ENCODE measurements around the gene RALY. TPM values are rescaled to one million over a fixed set of nuclear protein-coding genes. Genes with fewer than 3 reads are reported as not detected.

RALY gene
- total RNA-seq, 1 donor from 2014 or later: 132 TPM

DNA sequence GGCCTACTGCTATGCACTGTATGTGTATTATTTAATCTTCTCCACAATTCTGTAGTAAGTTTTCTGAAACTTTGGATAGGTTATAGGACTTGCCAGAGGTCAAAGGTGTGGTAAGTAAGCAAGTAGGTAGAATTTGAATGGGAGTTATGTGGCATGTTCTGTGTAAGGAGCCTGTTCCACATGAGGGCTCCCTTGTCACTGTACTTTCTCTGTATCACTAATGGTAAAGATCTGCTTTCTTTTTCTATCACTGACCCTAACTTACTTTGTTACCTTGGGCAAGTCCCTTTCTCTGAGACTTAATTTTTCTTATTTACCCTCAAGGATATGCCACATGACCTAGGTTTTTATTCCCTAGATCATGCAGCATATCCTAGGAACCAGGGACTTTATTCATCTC, 68.0 kb downstream of the RALY start:
- no peak overlapping the region for H3K4me3 Mint-ChIP-seq (ENCODE audit: unreplicated experiment)
- H3K36me3 Mint-ChIP-seq (ENCODE audit: unreplicated experiment): no peaks in the 10 kb centered on the region
- DNase-seq (ENCODE audit: extremely low spot score, unreplicated experiment): no peak
- TF ChIP-seq, protein P1, sequence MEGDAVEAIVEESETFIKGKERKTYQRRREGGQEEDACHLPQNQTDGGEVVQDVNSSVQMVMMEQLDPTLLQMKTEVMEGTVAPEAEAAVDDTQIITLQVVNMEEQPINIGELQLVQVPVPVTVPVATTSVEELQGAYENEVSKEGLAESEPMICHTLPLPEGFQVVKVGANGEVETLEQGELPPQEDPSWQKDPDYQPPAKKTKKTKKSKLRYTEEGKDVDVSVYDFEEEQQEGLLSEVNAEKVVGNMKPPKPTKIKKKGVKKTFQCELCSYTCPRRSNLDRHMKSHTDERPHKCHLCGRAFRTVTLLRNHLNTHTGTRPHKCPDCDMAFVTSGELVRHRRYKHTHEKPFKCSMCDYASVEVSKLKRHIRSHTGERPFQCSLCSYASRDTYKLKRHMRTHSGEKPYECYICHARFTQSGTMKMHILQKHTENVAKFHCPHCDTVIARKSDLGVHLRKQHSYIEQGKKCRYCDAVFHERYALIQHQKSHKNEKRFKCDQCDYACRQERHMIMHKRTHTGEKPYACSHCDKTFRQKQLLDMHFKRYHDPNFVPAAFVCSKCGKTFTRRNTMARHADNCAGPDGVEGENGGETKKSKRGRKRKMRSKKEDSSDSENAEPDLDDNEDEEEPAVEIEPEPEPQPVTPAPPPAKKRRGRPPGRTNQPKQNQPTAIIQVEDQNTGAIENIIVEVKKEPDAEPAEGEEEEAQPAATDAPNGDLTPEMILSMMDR (IDR thresholded peaks at IDR 0.05): no peak
- no peaks in the 10 kb centered on the region for H3K27me3 Mint-ChIP-seq (ENCODE audit: unreplicated experiment)
- no peaks in the 10 kb centered on the region for H3K9me3 Mint-ChIP-seq (ENCODE audit: unreplicated experiment)
- H3K4me1 Mint-ChIP-seq (ENCODE audit: unreplicated experiment): peaks cover 33% of the 10 kb centered on the region
- no peak overlapping the region for H3K27ac Mint-ChIP-seq (ENCODE audit: unreplicated experiment)

DNA sequence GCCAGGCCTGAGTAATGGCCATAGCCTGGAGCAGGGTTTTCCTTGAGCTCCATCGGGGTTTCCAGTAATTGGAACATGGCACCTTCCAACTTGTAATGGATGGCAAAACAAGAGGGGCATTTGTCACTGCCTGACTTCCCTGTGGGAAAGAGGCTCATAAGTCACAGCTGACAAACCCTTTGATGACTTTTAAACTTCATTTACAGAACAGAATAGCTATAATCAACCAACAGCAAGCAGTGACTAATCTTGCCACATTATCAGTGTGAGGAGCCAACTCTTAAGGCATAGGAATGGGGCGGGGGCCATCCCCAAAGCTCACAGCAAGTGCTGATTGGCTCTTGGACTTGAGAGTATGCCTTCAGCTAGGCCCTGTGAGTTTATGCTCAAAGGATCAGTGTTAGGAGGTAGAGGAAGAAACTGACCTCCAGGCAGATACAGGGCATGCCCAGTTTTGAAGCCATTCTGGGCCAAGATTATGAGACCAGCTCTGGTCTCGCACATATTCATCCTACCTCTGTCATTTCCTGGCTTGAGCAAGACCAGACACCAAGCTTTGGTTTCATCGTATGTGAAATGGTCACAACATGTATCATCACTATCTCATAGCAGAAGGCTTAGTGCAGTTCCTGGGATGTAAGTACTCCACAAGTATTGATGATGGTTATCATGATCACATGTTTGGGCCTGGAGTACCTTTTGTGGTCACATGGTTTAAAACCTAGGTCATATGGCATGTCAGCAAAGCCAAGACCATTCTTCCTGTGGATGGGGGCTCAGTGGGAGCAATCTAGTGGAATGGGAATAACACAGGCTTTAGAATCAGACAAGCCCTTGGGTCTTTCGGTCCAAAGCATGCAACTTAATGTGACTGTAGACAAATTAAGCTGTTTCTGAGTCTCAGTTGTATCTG, 69.1 kb downstream of the RALY start:
- H3K4me3 Mint-ChIP-seq (ENCODE audit: unreplicated experiment): no peak overlapping the region
- no peak for DNase-seq (ENCODE audit: extremely low spot score, unreplicated experiment)
- no peak overlapping the region for H3K27ac Mint-ChIP-seq (ENCODE audit: unreplicated experiment)
- TF ChIP-seq, protein P1 (IDR thresholded peaks at IDR 0.05): no peak
- H3K36me3 Mint-ChIP-seq (ENCODE audit: unreplicated experiment): no peaks in the 10 kb centered on the region
- peaks cover 39% of the 10 kb centered on the region for H3K4me1 Mint-ChIP-seq (ENCODE audit: unreplicated experiment)
- no peaks in the 10 kb centered on the region for H3K9me3 Mint-ChIP-seq (ENCODE audit: unreplicated experiment)
- no peaks in the 10 kb centered on the region for H3K27me3 Mint-ChIP-seq (ENCODE audit: unreplicated experiment)

DNA sequence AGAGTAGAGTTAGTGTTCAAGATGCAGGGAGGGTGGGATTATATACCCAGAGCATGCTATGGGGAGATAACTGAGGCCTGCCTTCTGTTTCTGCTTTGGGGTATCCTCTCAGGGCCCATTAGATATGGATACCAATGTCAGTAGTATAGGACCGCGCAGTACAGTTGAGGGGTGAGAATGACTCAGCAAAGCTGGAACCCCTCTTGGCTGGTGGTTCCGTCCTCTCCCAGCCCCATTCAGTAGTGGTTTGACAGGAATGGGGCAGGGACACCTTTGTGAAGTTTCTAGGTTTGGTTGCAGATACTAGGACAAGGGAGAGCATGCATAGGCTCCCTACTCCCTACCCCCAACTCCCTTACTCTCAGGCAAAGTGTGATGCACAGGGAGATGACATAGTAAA, 70.6 kb downstream of the RALY start:
- Mint-ChIP-seq H3K36me3 (ENCODE audit: unreplicated experiment) (no peaks in the 10 kb centered on the region), H3K4me3 (ENCODE audit: unreplicated experiment) (no peak overlapping the region), H3K27ac (ENCODE audit: unreplicated experiment) (no peak overlapping the region), H3K4me1 (ENCODE audit: unreplicated experiment) (peaks cover 37% of the 10 kb centered on the region), H3K9me3 (ENCODE audit: unreplicated experiment) (no peaks in the 10 kb centered on the region), H3K27me3 (ENCODE audit: unreplicated experiment) (no peaks in the 10 kb centered on the region)
- TF ChIP-seq, protein P1 (IDR thresholded peaks at IDR 0.05): no peak
- no peak for DNase-seq (ENCODE audit: extremely low spot score, unreplicated experiment)

DNA sequence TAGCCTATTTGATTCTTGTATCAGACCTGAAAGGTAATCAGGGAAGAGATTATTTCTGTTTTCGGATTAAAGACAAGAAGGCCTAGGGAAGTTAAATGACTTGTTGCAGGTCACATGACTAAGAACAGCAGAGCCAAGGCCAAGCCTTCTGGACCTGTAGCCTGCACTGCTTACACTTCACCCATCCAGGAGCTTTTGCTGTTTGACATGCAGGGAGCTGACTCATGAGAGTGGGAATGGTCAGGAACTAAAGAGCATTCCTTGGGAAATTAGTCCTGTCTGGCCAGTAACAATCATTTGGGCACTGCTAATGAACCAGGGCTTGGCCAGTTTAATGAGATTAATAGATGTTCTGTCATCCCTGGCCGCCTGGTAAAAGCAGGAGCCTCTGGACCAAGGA, 71.5 kb downstream of the RALY start:
- H3K27me3 Mint-ChIP-seq (ENCODE audit: unreplicated experiment): no peaks in the 10 kb centered on the region
- no peak for DNase-seq (ENCODE audit: extremely low spot score, unreplicated experiment)
- H3K36me3 Mint-ChIP-seq (ENCODE audit: unreplicated experiment): no peaks in the 10 kb centered on the region
- peaks cover 44% of the 10 kb centered on the region for H3K4me1 Mint-ChIP-seq (ENCODE audit: unreplicated experiment)
- peak overlapping the region; percentile 69 for H3K27ac Mint-ChIP-seq (ENCODE audit: unreplicated experiment)
- TF ChIP-seq, protein P1 (IDR thresholded peaks at IDR 0.05): no peak
- no peak overlapping the region for H3K4me3 Mint-ChIP-seq (ENCODE audit: unreplicated experiment)
- H3K9me3 Mint-ChIP-seq (ENCODE audit: unreplicated experiment): no peaks in the 10 kb centered on the region

DNA sequence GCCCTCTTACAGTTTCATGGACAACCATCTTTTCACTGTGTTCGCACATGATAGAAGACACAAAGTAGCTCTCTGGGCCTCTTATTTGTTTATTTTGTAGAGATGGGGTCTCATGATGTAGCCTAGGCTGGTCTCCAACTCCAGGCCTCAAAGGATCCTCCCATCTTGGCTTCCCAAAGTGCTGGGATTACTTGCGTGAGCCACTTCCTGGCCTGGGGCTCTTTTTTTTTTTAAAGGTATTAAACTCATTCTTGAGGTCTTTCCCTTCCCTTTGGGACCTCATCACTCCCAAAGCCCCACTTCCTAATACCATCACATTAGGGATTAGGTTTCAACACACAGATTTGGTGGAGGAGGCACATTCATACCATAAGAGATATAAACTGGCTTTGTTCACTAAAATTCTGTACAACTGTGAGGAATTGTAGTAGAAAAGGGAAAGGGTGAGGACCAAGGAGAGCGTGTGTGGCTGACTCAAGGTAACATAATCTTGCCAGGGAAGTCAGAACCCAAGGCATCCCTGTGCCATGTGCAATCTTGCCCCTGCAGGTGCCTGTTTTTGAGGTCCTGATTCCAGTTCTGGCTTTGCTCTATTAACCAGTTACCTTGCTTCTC, 72.9 kb downstream of the RALY start:
- Mint-ChIP-seq H3K4me3 (ENCODE audit: unreplicated experiment) (no peak overlapping the region), H3K4me1 (ENCODE audit: unreplicated experiment) (peaks cover 41% of the 10 kb centered on the region), H3K36me3 (ENCODE audit: unreplicated experiment) (no peaks in the 10 kb centered on the region), H3K9me3 (ENCODE audit: unreplicated experiment) (no peaks in the 10 kb centered on the region), H3K27me3 (ENCODE audit: unreplicated experiment) (no peaks in the 10 kb centered on the region), H3K27ac (ENCODE audit: unreplicated experiment) (peak overlapping the region; percentile 42)
- TF ChIP-seq, protein P1 (IDR thresholded peaks at IDR 0.05): no peak
- no peak for DNase-seq (ENCODE audit: extremely low spot score, unreplicated experiment)

Measured in osteocyte (in vitro differentiated cells).